GM23338 (cell line): Measurements from ENCODE around the gene XYLT1. TPM values are rescaled to one million over a fixed set of nuclear protein-coding genes. Genes with fewer than 3 reads are reported as not detected.
A peak's percentile ranks its signal among the peaks of the same experiment; 100 is the strongest.

Experiments
- ATAC-seq: fragments of 200-7000 bp; cut with Tn5 transposase; 3 replicates; pipeline ENCODE4 v1.9.1; 2020
- DNase-seq: peaks from one replicate; pipeline ENCODE4 v3.0.0-alpha.2; 2015; ENCODE audit warnings: low spot score
- H2AFZ ChIP-seq: fragments of 200-600 bp; sonication (generic); 2 replicates; pipeline ENCODE4 v1.8.0; 2016; ENCODE audit warnings: antibody characterized with exemption, mild to moderate bottlenecking, moderate library complexity
- H3F3A ChIP-seq: fragments of 200-600 bp; sonication (generic); replicated peaks from 2 replicates; pipeline ENCODE4 v1.8.0; 2017; ENCODE audit warnings: antibody characterized with exemption, mixed run types, low read depth
- H3K27ac ChIP-seq: fragments of 200-600 bp; sonication (generic); 2 replicates; pipeline ENCODE4 v1.6.1; 2016; ENCODE audit warnings: low read depth
- H3K27me3 ChIP-seq: fragments of 200-600 bp; sonication (generic); 2 replicates; pipeline ENCODE4 v1.8.0; 2016; ENCODE audit warnings: mild to moderate bottlenecking, mixed run types, moderate library complexity; ENCODE audit not compliant: insufficient read depth
- H3K36me3 ChIP-seq: fragments of 200-600 bp; sonication (generic); 2 replicates; pipeline ENCODE4 v1.8.0; 2016; ENCODE audit warnings: mild to moderate bottlenecking; ENCODE audit not compliant: insufficient read depth
- H3K4me1 ChIP-seq: fragments of 200-600 bp; sonication (generic); 2 replicates; pipeline ENCODE4 v1.8.0; 2016; ENCODE audit warnings: mild to moderate bottlenecking, moderate library complexity; ENCODE audit not compliant: insufficient read depth
- H3K4me2 ChIP-seq: fragments of 200-600 bp; sonication (generic); 2 replicates; pipeline ENCODE4 v1.7.1; 2017; ENCODE audit warnings: mixed run types
- H3K4me3 ChIP-seq: fragments of 200-600 bp; sonication (generic); 2 replicates; pipeline ENCODE4 v1.6.1; 2016; ENCODE audit warnings: mixed run types
- H3K79me2 ChIP-seq: fragments of 200-600 bp; sonication (generic); replicated peaks from 2 replicates; pipeline ENCODE4 v1.8.0; 2017; ENCODE audit warnings: mild to moderate bottlenecking; ENCODE audit not compliant: insufficient read depth
- H3K9me2 ChIP-seq: fragments of 200-600 bp; sonication (generic); 2 replicates; pipeline ENCODE4 v1.8.0; 2017; ENCODE audit not compliant: insufficient read depth
- H4K20me1 ChIP-seq: fragments of 200-600 bp; sonication (generic); replicated peaks from 2 replicates; pipeline ENCODE4 v1.8.0; 2017; ENCODE audit warnings: mild to moderate bottlenecking; ENCODE audit not compliant: insufficient read depth
- H3K27ac Mint-ChIP-seq: 2 replicates; pipeline ENCODE4 v1.8.0; 2020; ENCODE audit warnings: inconsistent platforms, mild to moderate bottlenecking, moderate library complexity, mixed read lengths
- H3K27me3 Mint-ChIP-seq: 3 replicates; pipeline ENCODE4 v1.8.0; 2022; ENCODE audit warnings: low read depth, mild to moderate bottlenecking, moderate library complexity, mixed read lengths, inconsistent platforms; ENCODE audit not compliant: insufficient read depth, poor library complexity
- H3K36me3 Mint-ChIP-seq: 3 replicates; pipeline ENCODE4 v1.8.0; 2021; ENCODE audit warnings: low read depth, mild to moderate bottlenecking, inconsistent platforms, moderate library complexity, mixed read lengths
- H3K4me1 Mint-ChIP-seq: 3 replicates; pipeline ENCODE4 v1.8.0; 2020; ENCODE audit warnings: mild to moderate bottlenecking, inconsistent platforms, mixed read lengths
- H3K4me3 Mint-ChIP-seq: 3 replicates; pipeline ENCODE4 v1.8.0; 2021; ENCODE audit warnings: moderate library complexity, mild to moderate bottlenecking, inconsistent platforms, mixed read lengths
- H3K9me3 Mint-ChIP-seq: 3 replicates; pipeline ENCODE4 v1.8.0; 2020; ENCODE audit warnings: moderate library complexity, mild to moderate bottlenecking, inconsistent platforms, mixed read lengths
- CREB1 ChIP-seq: fragments of 250-450 bp; sonication (Bioruptor Pico); IDR thresholded peaks from 2 replicates; pipeline ENCODE4 v1.5.0; 2020; ENCODE audit warnings: low read depth, mild to moderate bottlenecking, moderate library complexity
- CTCF ChIP-seq, 2 experiments: fragments of 200-600 bp in 1 of 2; sonication (generic) in 1 of 2; conservative IDR thresholded peaks; 2 replicates each; pipeline versions ENCODE4 v1.5.1 to v1.6.1; 2016 to 2017; ENCODE audit warnings: antibody characterized with exemption in 2 of 2, low read depth in 2 of 2, mild to moderate bottlenecking in 2 of 2, moderate library complexity in 1 of 2
- EZH2 ChIP-seq: fragments of 200-600 bp; sonication (generic); IDR thresholded peaks from one replicate; pipeline ENCODE4 v1.8.0; 2017; ENCODE audit warnings: antibody characterized with exemption, mild to moderate bottlenecking, low read depth; ENCODE audit not compliant: unreplicated experiment
- EZH2phosphoT487 ChIP-seq: fragments of 200-600 bp; sonication (generic); IDR thresholded peaks from one replicate; pipeline ENCODE4 v1.8.1; 2018; ENCODE audit warnings: antibody characterized with exemption; ENCODE audit not compliant: unreplicated experiment
- JUNB ChIP-seq: IDR thresholded peaks from one replicate; pipeline ENCODE4 v1.6.1; 2016; ENCODE audit warnings: antibody characterized with exemption; ENCODE audit not compliant: unreplicated experiment
- NANOG ChIP-seq: IDR thresholded peaks from 2 replicates; pipeline ENCODE4 v1.6.1; 2016; ENCODE audit warnings: antibody characterized with exemption, borderline replicate concordance
- POLR2AphosphoS5 ChIP-seq: IDR thresholded peaks from 2 replicates; pipeline ENCODE4 v1.6.1; 2016; ENCODE audit warnings: antibody characterized with exemption, low read depth
- REST ChIP-seq: IDR thresholded peaks from one replicate; pipeline ENCODE4 v1.6.1; 2018; ENCODE audit warnings: antibody characterized with exemption; ENCODE audit not compliant: unreplicated experiment
- STAT1 ChIP-seq: IDR thresholded peaks from one replicate; pipeline ENCODE4 v1.6.1; 2016; ENCODE audit warnings: antibody characterized with exemption; ENCODE audit not compliant: unreplicated experiment
- ZNF114 ChIP-seq: fragments of 250-450 bp; sonication (Bioruptor Pico); IDR thresholded peaks from 2 replicates; pipeline ENCODE4 v1.5.0; 2020; ENCODE audit warnings: mild to moderate bottlenecking, moderate library complexity
- ZNF331 ChIP-seq: fragments of 250-450 bp; sonication (Bioruptor Pico); IDR thresholded peaks from 2 replicates; pipeline ENCODE4 v1.5.0; 2020; ENCODE audit warnings: low read depth, mild to moderate bottlenecking, moderate library complexity
- polyA plus RNA-seq: library from polyadenylated mRNA; unstranded; fragments of >200 nt; fragmentation: Nextera tagmentation; extraction: Ambion mirVana; gene quantifications from 2 replicates; pipeline ENCODE4 v1.2.1, GENCODE V29; 2016
- total RNA-seq: library from RNA; depleted of rRNA; stranded (reverse); fragments of >200 nt; shearing (Covaris generic); gene quantifications from 2 replicates; pipeline ENCODE4 v1.2.3, GENCODE V29; 2014

The XYLT1 gene
- total and polyA plus RNA-seq, 2 experiments from 2014 or later: 3.5 to 24.7 TPM

- no peaks in the 10 kb centered on the region for H3K27me3 ChIP-seq
- H3K27ac Mint-ChIP-seq: no peak overlapping the region
- 0 out of 2 replicates have a peak, but pooled peaks cover 3% of the 10 kb centered on the region for H4K20me1 ChIP-seq
- H3K4me2 ChIP-seq: no peak overlapping the region
- no peak overlapping the region for H2AFZ ChIP-seq
- H3K4me3 ChIP-seq: no peak overlapping the region
- no peaks in the 10 kb centered on the region for H3K4me1 ChIP-seq
- H3K9me3 Mint-ChIP-seq: no peaks in the 10 kb centered on the region
- ATAC-seq (no peak), DNase-seq (peak; percentile 28)
- peaks cover 9% of the 10 kb centered on the region for H3K9me2 ChIP-seq
- no peaks in the 10 kb centered on the region for H3K36me3 ChIP-seq
- H3K4me1 Mint-ChIP-seq: no peaks in the 10 kb centered on the region; the same call in 2 of the 3 replicates
- no peak for TF ChIP-seq STAT1
- TF ChIP-seq CTCF (conservative IDR thresholded peaks at IDR 0.05; ENCODE audit: low read depth in 2 of 2): peak in 1 of 2 experiments; percentile 27; a peak in 2 of 4 replicates
- no peaks in the 10 kb centered on the region for H3F3A ChIP-seq
- H3K79me2 ChIP-seq: no peaks in the 10 kb centered on the region; the same call in 1 of the 2 replicates
- no peak overlapping the region for H3K27ac ChIP-seq
- 0 out of 3 replicates have a peak, but pooled peaks cover 4% of the 10 kb centered on the region for H3K36me3 Mint-ChIP-seq
- H3K27me3 Mint-ChIP-seq: peaks cover 2% of the 10 kb centered on the region
- no peak overlapping the region for H3K4me3 Mint-ChIP-seq
Measured at GRCh38 chr16:17251496-17251895, 219.3 kb downstream of the XYLT1 start.

- no peaks in the 10 kb centered on the region for H3K36me3 ChIP-seq
- H4K20me1 ChIP-seq: 0 out of 2 replicates have a peak, but pooled peaks cover 3% of the 10 kb centered on the region
- H3K79me2 ChIP-seq: peaks cover 9% of the 10 kb centered on the region; the same call in 1 of the 2 replicates
- peaks cover 14% of the 10 kb centered on the region for H3K9me2 ChIP-seq
- H2AFZ ChIP-seq: no peak overlapping the region
- Mint-ChIP-seq H3K9me3 (no peaks in the 10 kb centered on the region), H3K4me1 (peaks cover 8% of the 10 kb centered on the region), H3K27me3 (peaks cover 1% of the 10 kb centered on the region), H3K27ac (no peak overlapping the region), H3K4me3 (no peak overlapping the region), H3K36me3 (0 out of 3 replicates have a peak, but pooled peaks cover 4% of the 10 kb centered on the region)
- no peak overlapping the region for H3K4me2 ChIP-seq
- ATAC-seq: no peak
- H3F3A ChIP-seq: no peaks in the 10 kb centered on the region
- no peaks in the 10 kb centered on the region for H3K4me1 ChIP-seq
- no peak overlapping the region for H3K4me3 ChIP-seq
- no peak overlapping the region for H3K27ac ChIP-seq
- DNase-seq: no peak
- no peaks in the 10 kb centered on the region for H3K27me3 ChIP-seq
- no peak for TF ChIP-seq EZH2phosphoT487
- no peak for TF ChIP-seq ZNF331 (CRISPR knock-in tag)
- TF ChIP-seq CREB1 (CRISPR knock-in tag): no peak
- no peak for TF ChIP-seq NANOG
- TF ChIP-seq JUNB: no peak
- TF ChIP-seq EZH2: no peak
- no peak for TF ChIP-seq REST
- TF ChIP-seq CTCF (conservative IDR thresholded peaks at IDR 0.05; ENCODE audit: low read depth in 2 of 2): no peak
- TF ChIP-seq POLR2AphosphoS5: no peak
- no peak for TF ChIP-seq ZNF114
Measured at GRCh38 chr16:17246974-17247732, 223.6 kb downstream of the XYLT1 start.
